IPS-18a (cell line): ENCODE measurements around the gene LIG1.

Experiments used
- H3K27ac ChIP-seq: one replicate; pipeline ENCODE4 v1.5.1; 2013; ENCODE audit warnings: low read length
- H3K27me3 ChIP-seq: one replicate; pipeline ENCODE4 v1.6.1; 2013; ENCODE audit warnings: mild to moderate bottlenecking, low read length; ENCODE audit not compliant: control insufficient read depth, insufficient read depth
- H3K36me3 ChIP-seq: one replicate; pipeline ENCODE4 v1.6.1; 2013; ENCODE audit warnings: low read depth, low read length; ENCODE audit not compliant: control insufficient read depth
- H3K4me1 ChIP-seq: one replicate; pipeline ENCODE4 v1.6.1; 2013; ENCODE audit warnings: low read depth, low read length; ENCODE audit not compliant: control insufficient read depth
- H3K4me3 ChIP-seq: one replicate; pipeline ENCODE4 v1.5.1; 2013; ENCODE audit warnings: low read length
- H3K9ac ChIP-seq: one replicate; pipeline ENCODE4 v1.6.1; 2013; ENCODE audit warnings: mild to moderate bottlenecking, low read length, moderate library complexity
- H3K9me3 ChIP-seq: one replicate; pipeline ENCODE4 v1.6.1; 2013; ENCODE audit warnings: low read depth, low read length; ENCODE audit not compliant: control insufficient read depth

LIG1 gene

DNA sequence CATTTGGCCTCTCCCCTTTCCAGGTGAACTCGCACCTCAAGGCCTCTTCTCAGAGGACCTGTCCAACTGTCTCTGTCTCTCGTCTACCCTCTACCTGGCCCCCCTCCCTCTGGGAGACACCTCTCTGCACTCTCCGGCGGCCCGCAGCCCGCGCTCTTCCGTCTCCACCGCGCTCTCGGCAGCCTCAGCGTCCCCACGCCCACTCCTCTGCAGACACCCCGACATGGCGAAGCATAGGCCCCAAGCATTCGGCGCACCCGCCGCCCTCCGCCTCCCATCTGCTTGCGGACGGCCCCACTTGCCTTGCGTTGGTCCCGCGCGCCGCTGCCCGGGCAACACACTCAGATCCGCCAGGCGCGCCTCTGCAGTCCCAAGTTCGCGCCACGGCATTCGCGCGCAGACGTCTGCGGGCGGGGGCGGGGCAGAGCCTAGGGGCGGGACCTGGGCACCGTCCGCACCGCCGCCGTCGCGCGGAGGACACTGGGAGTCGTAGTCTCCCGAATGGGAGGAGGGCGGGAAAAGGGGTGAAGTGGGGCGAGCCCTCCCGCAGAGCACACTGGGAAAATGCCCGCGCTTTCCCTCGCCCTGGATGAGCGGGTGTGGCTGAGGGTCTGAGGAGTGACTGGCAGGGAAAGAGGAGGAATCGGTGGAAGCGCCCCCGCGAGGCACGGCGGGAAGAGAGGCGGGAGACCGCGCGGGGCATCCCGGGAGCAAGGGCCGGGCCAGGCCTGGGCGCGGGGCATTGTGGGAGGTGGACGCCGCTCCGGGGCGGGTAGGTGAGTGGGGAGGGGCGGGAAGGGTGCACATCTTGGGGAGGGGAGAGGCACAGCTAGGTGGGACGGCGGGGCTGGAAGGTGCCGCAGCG, at the start of gene LIG1, which contains the start of gene ZSWIM9:
Gene LIG1 (minus strand): TSS at position 406 of the 865 bp plus-strand sequence. CDS start 4,778 bp downstream, outside the sequence.
Gene ZSWIM9 (plus strand): TSS at position 742 of the 865 bp plus-strand sequence. CDS start 1,123 bp downstream, outside the sequence.
- Histone ChIP-seq H3K27me3 (no peaks in the 10 kb centered on the region), H3K9me3 (no peaks in the 10 kb centered on the region), H3K36me3 (peaks cover 15% of the 10 kb centered on the region), H3K9ac (peak within 1 kb of the TSS; percentile 90), H3K27ac (peak within 1 kb of the TSS; percentile 86), H3K4me1 (peaks cover 3% of the 10 kb centered on the region), H3K4me3 (peak within 1 kb of the TSS; percentile 84)

GRCh38 chr19:48218997-48219396, 48.9 kb upstream of the LIG1 start:
- H3K4me3 ChIP-seq = no peak overlapping the region
- no peak overlapping the region for H3K9ac ChIP-seq
- no peak overlapping the region for H3K27ac ChIP-seq
- H3K9me3 ChIP-seq = no peaks in the 10 kb centered on the region
- H3K36me3 ChIP-seq = no peaks in the 10 kb centered on the region
- H3K4me1 ChIP-seq = no peaks in the 10 kb centered on the region
- no peaks in the 10 kb centered on the region for H3K27me3 ChIP-seq

DNA sequence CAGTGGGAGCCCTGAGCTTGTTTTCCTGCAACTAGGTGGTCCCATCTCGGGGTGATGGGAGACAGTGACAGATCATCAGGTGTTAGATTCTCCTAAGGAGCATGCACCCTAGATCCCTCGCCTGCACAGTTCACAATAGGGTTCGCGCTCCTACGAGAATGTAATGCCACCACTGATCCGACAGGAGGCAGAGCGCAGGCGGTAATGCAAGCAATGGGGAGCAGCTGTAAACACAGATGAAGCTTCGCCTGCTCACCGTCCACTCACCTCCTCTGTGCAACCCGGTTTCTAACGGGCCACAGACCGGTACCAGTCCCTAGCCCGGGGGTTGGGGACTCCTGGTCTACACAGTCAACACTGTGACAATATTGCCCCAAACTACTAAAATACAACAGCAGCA, 46.8 kb upstream of the LIG1 start:
- H3K4me1 ChIP-seq = no peaks in the 10 kb centered on the region
- H3K9me3 ChIP-seq = no peaks in the 10 kb centered on the region
- no peaks in the 10 kb centered on the region for H3K36me3 ChIP-seq
- H3K9ac ChIP-seq = no peak overlapping the region
- H3K4me3 ChIP-seq = no peak overlapping the region
- H3K27ac ChIP-seq = no peak overlapping the region
- no peaks in the 10 kb centered on the region for H3K27me3 ChIP-seq

DNA sequence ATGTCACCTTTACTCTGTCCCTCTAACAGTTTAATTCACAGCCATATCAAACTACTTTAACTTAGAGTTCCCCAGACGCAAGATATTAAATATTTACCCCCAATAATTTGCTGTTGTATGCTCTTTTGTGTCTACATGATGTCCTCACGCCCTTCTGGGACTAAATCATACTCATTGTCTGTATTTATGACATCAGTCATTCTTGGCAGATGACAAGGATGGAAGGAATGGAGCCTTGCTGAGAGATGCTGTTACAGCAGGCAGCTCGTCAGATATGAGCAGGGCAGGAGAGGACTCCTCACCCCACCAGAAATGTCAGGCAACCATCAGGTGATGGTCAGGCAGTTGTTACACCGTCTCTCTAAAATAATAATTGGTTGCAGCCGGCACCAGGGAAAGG, 43.8 kb upstream of the LIG1 start:
- Histone ChIP-seq H3K9me3 (no peaks in the 10 kb centered on the region), H3K36me3 (no peaks in the 10 kb centered on the region), H3K4me3 (no peak overlapping the region), H3K9ac (no peak overlapping the region), H3K4me1 (no peaks in the 10 kb centered on the region), H3K27me3 (no peaks in the 10 kb centered on the region), H3K27ac (no peak overlapping the region)

GRCh38 chr19:48210005-48210404, 39.9 kb upstream of the LIG1 start:
- Histone ChIP-seq H3K4me3 (no peak overlapping the region), H3K27me3 (no peaks in the 10 kb centered on the region), H3K9me3 (no peaks in the 10 kb centered on the region), H3K4me1 (no peaks in the 10 kb centered on the region), H3K27ac (no peak overlapping the region), H3K36me3 (no peaks in the 10 kb centered on the region), H3K9ac (no peak overlapping the region)

DNA sequence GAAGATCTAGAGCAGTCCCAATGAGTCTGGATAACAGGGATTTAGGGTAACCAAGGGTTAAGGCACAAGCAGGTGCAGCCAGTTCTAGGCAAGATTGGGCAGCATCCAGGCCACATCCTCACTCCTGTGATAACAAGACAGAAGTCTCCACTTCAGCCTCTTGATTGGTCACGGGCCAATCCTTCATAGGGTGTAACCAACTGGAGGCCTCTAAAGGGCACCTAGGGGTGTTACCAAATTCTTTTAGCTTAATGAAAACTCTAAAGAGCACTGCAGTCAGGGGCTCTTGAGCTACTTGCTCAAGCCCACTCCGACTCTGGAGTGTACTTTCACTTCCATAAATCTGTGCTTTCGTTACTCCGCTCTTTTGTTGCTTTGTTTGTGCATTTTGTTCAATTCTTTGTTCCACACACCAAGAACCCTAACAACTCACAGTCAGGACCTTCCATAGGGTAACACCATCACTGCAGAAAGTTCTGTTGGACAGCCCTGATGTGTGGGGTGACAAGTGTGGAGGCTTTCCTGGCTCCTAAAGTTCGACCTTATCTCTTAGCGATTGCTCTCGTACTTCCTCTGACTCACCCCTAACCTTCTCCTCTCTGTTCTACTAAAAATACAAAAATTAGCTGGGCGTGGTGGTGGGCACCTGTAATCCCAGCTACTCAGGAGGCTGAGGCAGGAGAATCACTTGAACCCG, 36.4 kb upstream of the LIG1 start:
- Histone ChIP-seq H3K27me3 (no peaks in the 10 kb centered on the region), H3K9ac (no peak overlapping the region), H3K36me3 (no peaks in the 10 kb centered on the region), H3K4me1 (peaks cover 10% of the 10 kb centered on the region), H3K27ac (no peak overlapping the region), H3K4me3 (no peak overlapping the region), H3K9me3 (no peaks in the 10 kb centered on the region)

DNA sequence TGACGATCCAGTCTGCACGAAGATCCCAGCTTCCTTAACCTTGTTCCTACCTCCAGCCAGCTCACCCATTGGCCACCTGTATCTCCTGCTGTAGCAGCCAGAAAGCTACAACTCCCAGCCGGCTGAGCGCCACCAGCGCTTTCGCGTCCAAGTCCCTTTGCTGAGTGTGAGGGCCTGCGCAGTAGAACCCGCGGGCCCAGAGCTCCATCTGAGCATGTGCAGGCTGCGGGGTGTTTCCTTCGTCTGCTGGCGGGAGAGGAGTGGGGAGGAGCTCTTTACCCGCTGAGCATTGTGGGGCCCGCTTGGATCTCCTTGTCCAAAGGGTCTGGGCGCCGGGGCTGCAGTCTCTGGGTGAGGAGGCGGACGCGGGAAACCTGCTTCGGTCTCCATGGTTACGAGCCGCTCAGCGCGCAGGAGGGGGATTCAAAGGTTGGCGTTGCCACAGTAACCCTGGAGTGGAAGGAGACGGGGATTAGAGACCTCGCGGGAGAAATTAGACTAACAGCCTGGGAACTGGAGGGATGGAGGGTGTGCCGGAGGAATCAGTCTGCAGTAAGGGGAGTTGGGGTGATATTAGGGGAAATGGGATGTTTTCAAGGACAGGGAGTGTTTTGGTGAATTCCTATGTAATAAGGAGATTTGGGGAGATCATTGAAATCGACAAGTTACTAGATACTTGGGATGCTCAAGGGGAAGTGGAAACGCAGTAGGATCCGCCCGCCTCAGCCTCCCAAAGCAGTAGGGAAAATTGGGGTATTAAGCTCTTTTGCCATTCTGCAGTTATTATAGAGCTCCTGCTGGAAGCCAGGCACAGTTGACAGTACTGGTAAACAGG, 33.9 kb upstream of the LIG1 start:
- Histone ChIP-seq H3K27me3 (no peaks in the 10 kb centered on the region), H3K4me3 (peak overlapping the region; percentile 72), H3K9me3 (no peaks in the 10 kb centered on the region), H3K27ac (peak overlapping the region; percentile 73), H3K36me3 (no peaks in the 10 kb centered on the region), H3K9ac (peak overlapping the region; percentile 60), H3K4me1 (peaks cover 10% of the 10 kb centered on the region)

GRCh38 chr19:48203222-48203793, 33.2 kb upstream of the LIG1 start:
- no peaks in the 10 kb centered on the region for H3K9me3 ChIP-seq
- peaks cover 10% of the 10 kb centered on the region for H3K4me1 ChIP-seq
- peak overlapping the region; percentile 73 for H3K27ac ChIP-seq
- H3K27me3 ChIP-seq = no peaks in the 10 kb centered on the region
- H3K9ac ChIP-seq = peak overlapping the region; percentile 58
- peak overlapping the region; percentile 58 for H3K4me3 ChIP-seq
- H3K36me3 ChIP-seq = no peaks in the 10 kb centered on the region

DNA sequence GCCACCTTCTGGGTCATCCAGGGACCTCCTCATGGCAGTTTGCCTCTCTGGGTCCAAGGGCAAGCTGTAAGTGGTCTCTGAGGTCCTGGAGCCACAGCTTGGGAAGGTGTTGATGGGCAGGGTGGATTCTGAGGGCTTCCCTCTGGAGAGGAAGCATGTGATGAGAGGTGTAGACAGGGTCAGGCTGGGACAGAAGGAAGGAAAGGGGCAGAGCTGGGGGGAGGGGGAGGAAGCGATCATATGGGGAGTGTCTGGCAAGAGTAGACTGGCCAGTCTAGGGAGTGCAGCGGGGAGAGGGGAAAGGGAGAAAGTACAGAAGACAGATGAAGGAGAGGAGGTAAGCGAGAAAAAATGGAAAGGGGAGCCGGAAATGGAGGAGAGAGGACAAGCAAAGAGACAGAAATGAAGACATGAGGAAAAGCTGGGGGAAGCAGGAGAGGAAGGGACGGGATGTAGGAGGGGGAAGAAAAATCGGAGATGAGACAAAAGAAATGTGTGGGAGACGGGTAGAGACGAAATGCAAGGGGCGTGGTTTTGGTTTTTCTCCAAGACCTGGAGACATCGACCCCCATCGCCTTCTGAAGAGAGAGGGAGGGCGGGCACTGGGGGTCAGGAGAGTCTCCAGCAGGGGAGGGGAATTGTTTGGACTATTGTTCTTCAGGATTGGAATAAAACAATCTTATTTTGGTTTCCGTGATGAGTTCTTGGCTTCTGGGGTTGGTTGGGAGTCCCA, 27.0 kb upstream of the LIG1 start:
- Histone ChIP-seq H3K9me3 (no peaks in the 10 kb centered on the region), H3K4me3 (no peak overlapping the region), H3K4me1 (no peaks in the 10 kb centered on the region), H3K9ac (no peak overlapping the region), H3K27ac (no peak overlapping the region), H3K27me3 (no peaks in the 10 kb centered on the region), H3K36me3 (no peaks in the 10 kb centered on the region)

DNA sequence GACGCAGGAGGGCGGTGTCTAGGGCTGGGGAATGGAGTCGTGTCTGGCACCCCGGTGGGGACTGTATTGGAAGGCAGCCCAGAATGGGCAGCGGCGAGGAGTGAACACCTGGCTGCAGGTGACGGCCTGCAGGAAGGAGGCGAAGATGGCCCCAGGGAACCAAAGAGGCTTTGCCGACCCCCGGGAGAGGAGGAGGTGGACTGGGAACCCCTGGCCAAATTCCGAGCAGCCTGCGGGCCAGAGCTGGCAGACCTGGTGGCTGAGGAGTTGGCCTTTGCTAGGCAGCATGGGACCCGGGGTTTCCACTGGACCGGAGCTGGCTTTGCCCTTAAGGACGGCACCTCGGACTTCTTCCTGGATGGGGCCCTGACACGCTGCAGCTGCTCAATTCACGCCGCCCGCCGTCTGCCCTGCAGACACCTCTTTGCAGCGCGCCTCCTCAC, 26.2 kb upstream of the LIG1 start:
- no peaks in the 10 kb centered on the region for H3K4me1 ChIP-seq
- no peaks in the 10 kb centered on the region for H3K36me3 ChIP-seq
- H3K27me3 ChIP-seq = no peaks in the 10 kb centered on the region
- H3K9me3 ChIP-seq = no peaks in the 10 kb centered on the region
- H3K9ac ChIP-seq = no peak overlapping the region
- no peak overlapping the region for H3K4me3 ChIP-seq
- H3K27ac ChIP-seq = no peak overlapping the region
